SKM-1 treated with dmso at 0.1 percent for 144 hours (cell line): ENCODE data around the gene GCLC.

Experiments used
- DNase-seq: peaks from one replicate; lab custom pipeline; 2025; ENCODE audit not compliant: unreplicated experiment; lab: John Stamatoyannopoulos, UW

GCLC gene

DNA sequence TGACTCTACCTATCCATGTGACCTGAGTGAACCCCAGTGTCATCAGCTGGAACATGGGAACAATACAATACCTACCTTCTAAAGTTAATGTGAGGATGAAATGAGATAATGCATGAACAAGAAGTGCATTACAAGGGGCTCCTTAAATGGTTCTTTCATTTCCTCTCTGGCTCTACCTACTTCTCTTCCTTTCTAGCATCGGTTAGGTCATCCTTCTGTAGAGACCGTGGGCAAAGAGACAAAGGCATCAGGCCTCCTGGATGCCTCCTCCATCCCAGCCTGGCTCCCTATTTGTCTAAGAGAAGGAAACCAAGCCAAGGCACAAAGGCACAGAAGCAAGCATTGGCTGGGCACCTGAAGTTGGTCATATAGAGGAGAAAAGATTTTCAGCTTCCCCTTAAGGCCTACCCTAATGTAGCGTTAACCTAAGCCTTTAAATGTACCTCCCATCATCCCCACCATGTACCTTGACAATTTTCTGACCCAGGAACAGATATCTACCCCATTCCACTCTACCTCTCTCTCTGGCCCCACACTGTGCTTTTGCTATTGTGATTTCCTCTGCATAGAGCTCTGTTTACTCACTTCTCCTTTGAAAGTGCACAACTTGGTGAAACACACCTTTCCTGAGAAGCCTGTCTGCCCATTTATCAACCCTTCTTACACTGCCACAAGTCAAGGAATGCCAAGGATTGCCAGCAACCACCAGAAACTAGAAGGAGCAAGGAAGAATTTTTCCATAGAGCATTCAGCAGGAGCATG is 86.6 kb downstream of the GCLC start:
- no peak for DNase-seq

DNA sequence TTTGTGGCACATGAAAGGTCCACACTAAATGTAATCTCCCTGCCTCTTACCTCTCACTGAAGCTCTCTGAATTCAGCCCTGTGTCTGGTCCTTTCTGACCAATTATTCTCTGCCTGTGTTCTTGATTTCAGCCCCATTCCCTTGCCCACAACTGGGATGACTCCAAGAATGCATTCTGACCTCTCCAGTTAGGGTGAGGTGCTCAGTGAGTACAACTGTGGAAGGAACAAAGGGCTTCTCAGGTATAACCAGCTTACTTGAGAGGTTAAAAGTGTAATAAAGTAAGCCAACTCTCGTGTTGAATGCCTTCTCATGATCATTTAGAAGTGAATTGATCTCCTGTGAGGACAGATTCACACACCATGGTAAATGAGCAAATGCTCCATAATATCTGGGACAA is 88.1 kb downstream of the GCLC start:
- DNase-seq = no peak

- DNase-seq = no peak
Observed at GRCh38 chr6:53455678-53456077, 89.2 kb downstream of the GCLC start.

- no peak for DNase-seq
Observed at GRCh38 chr6:53451165-53451564, 93.7 kb downstream of the GCLC start.

DNA sequence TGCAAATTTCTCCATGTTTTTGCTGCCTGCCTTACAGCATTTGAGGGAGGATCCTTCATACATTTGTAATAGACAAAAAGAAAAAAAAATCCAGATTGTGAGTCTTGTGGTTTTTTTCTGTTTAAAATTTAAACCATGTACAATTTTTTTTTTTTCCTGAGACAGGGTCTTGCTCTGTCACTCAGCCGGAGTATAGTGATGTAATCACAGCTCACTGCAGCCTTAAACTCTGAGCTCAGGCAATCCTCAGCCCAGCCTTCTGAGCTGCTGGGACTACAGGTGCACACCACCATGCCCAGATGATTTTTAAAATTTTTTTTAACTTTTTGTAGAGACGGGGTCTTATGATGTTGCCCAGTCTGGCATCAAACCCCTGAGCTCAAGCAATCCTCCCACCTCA is 97.0 kb downstream of the GCLC start:
- no peak for DNase-seq
